NCI-H748 treated with DMSO at 0.1 percent for 48 hours (cell line): ENCODE measurements around the gene ARHGAP21.
"Not testable (repeated sequence)": the region's sequence is repeated elsewhere in the genome, so short reads cannot be mapped to it uniquely, and the experiment has no call there.

ENCODE experiments used
- DNase-seq: peaks from one replicate; lab custom pipeline; 2025; lab: John Stamatoyannopoulos, UW

Gene ARHGAP21

DNA sequence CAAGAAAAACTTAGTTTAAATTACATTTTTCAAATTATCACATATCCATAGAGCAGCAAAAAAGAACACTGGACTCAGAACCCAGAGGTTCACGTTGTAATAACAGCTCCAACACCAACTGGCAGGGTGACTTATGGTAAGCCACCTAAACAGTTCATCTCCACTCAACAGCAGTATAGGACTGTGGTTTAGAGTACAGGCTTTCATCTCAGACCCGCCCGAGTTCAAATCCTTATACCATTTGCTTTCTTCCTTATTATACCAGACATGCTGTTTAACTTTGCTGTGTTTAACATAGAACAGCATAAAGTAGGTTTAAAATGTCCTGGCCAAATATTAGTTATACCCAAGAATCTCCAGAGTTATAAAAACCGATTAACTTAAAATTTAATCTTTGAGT lies 97.9 kb downstream of the ARHGAP21 start:
- no peak for DNase-seq

DNA sequence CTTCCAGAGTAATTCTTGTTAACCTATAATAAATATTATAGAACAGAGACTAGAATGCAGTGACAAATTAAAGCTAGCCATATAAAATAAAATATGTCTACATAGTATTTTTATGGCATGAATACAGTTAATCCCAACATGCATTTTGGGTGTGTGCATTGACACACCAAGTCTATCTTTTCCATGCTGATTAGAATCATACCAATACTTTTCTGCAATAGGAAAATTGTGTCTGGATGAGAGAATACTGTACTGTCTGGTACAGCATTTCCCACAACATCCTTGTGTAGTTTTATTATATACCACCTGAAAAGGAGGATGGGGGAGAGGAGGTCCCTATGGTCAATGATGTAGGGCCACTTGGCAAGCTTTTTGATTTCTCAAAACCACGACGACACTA lies 100.3 kb downstream of the ARHGAP21 start:
- DNase-seq, result no peak

DNA sequence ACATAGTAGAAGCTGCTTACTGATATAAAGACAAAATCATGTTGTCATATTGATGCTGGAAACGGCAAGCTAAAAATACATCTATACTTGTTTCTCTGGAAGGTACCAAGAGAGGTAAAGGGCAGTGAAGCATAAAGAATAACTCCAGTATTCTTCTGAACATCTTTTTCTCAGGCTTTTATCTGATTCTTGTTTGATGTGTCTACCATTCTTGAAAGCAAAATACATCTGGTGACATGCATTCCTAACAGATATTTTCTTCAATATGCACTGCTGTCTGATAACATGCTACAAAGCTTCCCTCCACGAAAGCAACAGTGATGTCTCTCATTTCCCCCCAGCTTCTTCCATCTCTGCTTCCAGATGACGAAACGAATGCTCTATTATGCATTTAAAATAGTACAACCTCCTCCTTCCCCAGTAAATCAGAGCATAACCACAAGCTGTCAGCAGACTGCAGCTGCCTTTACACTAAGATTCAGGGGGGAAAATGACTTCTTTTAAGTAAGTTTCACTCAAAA lies 100.8 kb downstream of the ARHGAP21 start:
- DNase-seq, result no peak

DNA sequence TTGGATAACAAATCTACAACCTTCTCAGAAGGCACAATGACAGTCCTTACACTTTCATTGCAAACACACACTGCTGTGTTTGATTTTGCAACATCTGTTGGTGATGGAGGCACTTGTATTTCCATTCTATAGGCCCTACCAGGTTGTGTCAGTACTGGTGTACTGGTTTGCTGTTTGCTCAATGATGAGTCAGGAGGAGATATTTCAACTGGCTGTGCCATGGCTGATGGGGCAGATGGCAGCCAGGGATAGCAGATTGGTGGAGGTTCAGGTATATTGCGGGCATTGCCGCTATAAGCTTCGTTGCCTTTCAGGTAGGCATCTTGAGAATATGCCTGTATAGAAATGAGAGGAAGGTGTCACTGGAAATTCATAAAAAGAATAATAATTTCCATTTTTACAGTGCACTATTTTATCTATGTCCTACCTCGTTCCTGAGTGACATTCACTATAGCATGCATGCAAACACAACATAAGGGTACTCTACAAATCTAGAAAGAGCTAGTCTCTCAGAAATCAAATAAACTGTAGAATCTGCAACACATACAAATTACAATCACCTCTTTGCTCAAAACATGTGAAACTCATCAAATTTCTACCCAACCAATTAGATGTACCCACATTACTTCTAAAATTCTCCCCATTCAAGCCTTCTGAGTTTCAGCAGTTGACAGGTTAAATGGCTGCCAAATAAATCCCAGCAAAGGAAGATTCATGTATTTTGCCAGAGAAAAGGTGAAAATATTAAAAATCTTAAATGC lies 102.5 kb downstream of the ARHGAP21 start:
- not testable (repeated sequence) for DNase-seq

DNA sequence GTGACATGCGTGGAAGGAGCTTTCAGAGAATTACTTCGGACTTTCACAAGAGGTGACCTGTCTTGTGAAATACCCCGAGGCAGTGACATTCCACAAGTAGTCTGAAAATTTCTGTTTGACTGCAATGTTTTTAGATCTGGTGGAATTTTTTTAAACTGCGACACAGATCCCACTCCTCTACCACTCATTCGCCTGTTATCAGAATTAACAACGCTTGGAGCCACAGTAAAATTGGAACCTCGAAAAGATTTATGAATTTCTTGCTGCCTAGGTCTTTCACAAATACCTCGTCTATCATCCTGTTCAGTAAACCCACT lies 103.7 kb downstream of the ARHGAP21 start:
- DNase-seq, result not testable (repeated sequence)

DNA sequence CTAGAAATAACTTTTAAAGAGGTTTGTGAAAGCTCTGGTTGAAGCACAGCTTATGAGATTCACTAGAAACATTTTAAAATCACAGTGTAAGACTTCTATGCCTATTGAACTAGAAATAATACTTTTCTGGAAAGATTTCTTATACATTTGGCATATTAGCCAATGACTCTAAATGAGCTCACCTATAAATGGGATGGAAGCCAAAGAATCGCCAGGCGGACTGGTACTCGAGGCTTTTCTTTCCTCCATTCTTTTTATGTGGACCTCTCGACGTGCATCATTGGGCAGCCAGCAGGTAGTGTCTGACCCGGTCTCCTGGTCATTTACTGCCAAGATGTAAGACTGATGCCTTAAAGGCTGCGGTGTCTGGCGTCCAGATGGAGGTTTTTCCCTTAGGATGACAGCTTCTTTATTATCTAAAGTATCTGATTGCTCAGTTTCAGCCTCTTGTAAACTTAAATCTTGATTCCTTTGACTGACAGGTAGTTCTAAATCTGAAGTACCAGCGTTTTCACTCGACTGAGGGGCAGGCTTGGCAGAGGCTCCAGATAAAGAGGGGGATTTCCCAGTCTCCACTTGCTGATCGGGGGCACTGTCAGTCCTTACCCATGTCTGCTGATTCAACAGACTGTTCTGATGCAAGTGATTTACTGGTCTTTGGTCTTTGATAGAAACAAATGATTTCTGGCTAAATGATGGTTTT lies 104.2 kb downstream of the ARHGAP21 start:
- DNase-seq, result not testable (repeated sequence)

DNA sequence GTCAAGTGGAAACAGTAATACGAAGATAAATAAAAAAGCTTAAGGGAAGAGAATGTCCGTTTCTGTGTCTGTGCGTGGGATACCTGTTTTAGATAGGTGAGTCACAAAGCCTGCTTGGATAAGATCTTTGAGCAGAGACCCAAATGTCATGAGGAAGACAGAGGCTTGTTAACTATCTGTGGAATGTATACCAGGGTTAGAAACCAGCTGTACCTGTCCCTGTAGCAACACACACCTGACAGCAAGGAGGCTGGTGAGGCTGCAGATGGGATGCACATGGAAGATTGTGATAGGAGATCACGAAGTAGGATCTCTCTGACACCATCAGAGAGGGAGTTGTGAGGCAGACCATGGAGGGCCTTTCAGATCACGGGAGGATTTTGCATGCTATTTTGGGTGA lies 105.3 kb downstream of the ARHGAP21 start:
- no peak for DNase-seq

DNA sequence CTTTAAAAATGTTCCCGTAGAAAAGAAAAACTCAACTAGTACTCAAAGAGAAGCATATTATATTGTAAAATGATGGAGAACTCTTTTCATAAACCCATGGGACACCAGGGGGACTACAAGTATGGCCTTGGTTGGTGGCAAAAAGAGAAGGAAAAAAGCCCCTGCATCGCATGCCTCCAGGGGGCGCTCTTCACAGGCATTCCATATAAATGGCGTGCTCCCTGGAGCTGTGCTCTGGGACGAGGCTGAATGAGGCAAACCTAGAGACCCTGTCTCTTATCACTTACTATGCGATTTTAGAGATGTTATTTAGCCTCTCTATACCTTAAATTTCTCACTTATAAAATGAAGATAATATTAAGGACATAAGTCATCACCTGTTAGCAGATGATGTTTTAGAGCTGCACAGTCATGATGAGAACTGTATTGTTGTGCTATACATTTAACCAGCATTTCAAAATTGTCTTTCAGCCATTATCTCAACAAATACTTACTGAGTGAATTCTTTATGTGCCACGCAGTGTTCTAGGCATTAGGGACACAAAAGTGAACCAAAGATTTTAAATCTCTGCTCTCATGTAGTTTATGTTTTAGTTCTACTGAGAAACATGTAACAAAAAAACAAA lies 105.8 kb downstream of the ARHGAP21 start:
- no peak for DNase-seq

DNA sequence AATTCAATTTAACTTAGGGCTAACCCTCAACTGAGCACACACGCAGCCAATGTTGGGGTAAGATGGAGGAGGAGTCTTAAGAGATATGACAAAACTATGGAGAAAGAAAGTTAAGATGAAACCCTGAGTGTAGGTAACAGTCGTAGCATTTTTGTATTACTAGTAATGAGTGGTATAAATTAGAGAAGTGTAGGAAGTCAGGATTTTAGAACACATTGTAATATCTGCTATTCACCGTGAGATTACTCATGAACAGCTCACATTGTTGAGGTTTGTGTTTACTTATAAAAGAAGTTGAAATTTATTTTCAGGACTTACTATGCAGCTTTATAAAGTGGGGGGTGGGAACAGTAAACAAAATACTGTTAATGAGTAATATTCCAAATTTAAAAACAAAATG lies 107.2 kb downstream of the ARHGAP21 start:
- no peak for DNase-seq

DNA sequence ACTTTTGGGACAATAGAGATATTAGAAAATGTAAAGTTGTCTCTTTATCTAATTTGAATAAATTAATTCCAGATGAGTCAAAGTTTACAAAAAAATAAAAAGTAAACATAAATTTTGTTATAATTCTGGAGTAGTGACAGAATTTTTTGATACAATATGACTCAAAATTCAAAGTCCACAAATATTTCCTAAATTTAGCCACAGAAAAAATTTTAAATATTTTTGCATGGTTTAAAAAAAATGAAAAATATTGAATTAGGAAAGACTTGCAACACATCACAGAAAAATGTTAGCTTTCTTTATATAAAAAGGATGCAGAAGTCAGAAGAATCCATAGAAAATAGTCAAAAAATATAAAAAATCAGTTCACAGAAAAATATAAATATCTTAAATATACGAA lies 117.7 kb downstream of the ARHGAP21 start:
- DNase-seq, result no peak

DNA sequence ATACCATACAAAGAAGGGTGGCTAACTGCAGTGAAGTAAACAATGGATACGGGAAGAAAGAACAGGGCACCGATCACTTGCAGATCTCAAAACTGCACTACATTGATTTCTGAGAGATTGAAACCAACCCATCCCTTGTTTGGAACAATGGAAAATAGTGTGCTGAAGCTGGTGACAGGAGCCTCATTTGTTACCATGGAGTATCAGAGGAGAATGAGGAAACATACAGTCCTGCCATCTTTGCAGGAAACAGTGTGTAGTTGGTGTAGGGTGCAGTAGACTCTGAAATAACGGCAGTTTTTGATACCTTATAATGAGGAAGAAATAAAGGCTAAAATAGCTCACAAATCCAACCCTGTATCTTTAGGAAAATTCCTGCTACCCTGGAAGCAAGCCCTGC lies 118.5 kb downstream of the ARHGAP21 start:
- no peak for DNase-seq

DNA sequence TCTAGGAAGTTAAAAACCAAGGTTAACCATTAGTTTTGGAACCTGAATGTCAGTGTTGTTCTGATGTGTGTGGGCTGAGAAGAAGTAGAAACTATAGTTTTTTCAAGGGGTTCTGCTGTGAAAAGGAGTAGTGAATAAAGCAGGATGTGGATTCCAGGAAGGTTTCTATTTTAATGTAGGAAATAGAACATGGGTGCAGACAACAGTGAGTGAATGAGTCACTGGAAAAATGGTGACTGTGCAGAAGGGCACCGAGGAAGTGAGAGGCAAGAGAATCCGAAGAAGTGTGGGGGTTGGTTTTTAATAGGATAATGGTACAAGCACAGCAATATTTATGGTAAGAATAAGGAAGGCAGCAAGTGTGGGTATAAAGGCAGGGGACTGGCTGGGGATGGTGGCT lies 120.4 kb downstream of the ARHGAP21 start:
- DNase-seq, result no peak

DNA sequence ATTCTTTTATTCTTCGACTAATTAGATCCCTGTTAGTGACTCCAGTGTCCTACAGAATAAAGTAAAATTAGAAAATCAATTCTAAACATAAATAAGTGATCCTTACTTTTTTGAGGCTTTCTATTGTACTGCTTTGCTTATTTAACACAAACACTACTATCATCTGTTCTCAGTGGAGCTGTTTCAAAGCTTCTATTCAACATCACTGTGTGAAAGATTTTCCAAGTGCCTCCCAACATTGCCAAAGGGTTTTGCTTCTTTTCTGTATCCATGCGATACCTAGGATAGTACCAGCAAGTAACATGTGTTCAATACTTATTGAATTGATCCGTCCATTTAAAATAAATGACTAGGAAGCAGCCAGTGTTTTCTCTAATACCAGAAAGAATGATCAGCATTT lies 125.7 kb downstream of the ARHGAP21 start:
- no peak for DNase-seq

DNA sequence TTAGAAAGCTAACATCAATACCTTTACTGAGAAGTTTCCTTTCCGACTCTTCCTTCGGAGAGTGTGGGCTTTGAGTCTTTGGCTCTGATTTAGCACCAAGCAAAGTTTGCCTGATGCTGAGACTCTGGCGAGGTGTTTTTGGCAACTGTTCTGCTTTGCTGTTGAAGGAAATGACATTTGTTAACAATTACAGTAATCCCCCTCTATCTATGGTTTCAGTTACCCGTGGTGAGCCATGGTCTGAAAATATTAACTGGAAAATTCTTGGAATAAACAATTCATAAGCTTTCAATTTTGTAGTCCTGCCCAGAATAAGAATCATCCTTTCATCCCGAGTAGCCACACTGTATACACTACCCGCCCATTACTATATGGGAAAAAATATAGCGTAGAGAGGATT lies 126.3 kb downstream of the ARHGAP21 start:
- no peak for DNase-seq

DNA sequence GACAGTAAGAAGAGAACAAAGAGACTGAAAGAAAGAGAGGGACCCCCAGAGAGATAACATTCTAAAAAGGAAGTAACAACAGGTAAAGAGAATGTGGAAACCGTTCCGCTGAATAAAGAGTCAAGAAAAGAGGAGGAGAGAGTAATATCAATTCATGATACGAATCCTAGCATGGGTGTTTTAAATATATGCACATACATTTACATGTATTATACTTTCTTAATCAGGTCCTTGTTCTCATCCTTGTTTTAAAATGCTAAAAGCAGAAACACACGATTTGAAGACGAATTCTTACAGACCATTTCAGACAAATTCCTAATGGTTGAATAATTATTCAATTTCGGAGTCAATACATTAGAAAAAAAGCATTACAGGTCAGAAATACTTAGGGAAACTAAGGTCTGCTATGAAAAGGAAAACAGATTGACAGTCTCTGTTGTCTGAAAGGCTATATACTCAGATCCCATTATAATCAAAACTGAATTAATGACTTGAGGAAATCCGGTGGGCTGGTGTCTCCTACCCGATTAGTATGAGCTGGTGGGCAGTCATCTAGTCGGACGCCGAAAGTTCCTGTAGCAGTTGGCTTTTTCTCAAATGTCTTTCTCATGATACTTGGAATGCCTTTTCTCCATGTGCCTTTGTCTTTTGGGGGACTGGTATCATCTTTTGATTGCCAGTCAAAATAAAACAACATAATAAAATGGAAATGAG lies 127.3 kb downstream of the ARHGAP21 start:
- DNase-seq, result no peak

DNA sequence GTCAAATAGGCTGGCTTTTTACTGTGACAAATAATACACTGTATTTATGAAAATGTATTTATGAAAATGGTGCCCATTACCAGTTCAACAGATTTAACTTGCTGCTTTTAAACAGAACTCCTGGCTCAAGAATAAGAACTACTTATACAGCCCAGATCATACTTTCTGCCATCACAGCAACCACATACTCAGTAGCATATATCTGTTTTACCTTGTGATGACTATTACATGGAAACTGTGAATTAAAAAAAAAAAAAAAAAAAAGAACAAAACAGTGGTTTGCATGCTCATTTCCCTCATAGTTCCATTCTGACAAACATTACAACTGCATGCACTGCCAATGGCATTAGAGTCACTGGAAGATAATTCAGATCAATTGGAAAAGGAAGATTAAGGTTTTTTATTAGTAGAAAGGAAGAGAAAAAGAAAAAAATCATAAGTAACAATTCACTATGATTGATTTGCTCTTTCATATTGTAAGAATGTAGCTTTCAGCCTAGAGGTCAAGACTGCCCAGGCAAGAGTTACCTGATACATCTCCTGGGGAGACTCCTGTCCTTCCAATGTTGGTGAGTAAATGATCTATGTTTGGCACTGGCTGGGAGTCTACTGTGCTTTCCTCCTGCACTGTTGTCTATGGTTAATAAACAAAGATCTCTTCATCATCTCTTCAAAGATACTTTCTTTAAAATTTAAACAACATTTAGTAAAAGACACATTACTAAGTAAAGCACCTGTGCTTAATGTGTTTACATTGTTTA lies 132.8 kb downstream of the ARHGAP21 start:
- DNase-seq, result no peak

DNA sequence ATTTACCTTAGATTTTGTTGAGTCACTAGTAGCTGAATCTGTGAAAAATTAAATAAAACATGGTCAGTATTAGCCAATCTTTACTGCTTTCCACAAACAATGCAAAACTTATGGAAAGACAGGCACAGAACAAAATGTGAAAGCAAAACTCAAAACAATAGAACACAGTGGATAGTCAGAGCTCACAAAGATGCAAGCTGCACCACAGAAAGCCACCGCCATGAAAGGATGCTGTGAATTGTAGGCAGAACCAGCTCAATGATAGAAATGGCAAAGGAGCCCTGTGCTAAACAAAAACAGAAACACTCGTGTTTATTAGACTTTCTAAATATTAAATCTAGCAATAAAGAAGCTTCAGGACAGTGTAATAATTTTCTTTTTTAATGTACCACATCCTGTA lies 134.4 kb downstream of the ARHGAP21 start:
- no peak for DNase-seq

DNA sequence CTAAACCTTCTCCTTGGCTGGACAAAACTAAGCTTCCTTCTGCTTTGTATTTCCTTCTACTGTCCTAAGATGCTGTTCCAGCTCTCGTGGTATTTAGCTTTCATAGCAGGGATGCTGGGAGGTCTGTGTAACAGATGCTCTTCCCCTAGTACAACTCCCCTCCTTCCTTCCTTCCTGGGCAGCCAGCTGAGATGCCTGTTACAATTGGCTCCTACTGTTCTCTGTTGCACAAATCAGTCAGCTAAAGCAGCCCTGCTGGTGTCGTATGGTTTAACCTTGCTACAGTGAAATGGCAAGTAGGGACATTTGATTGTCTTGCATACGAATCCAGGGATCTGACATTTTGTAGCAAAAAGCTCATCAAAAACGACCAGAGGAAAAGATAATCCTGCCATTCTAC lies 143.8 kb downstream of the ARHGAP21 start:
- no peak for DNase-seq

DNA sequence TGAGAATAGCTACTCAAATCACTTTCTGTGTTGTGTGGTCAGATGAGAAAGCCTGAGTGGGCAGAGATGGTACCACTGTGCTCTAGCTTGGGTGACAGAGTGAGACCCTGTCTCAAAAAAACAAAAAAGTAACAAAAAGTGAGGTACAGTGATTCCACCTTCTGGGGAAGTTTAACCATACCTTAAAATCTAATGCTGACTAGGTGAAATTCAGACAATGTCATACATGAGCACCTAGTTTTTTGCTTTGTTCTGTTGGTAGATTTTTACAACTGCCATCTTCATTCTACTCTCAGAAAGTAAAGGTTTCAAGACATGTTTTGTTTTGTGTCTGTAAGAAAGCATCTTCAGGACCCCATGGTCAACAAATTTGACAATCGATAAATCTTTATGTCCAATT lies 144.2 kb downstream of the ARHGAP21 start:
- DNase-seq, result no peak

DNA sequence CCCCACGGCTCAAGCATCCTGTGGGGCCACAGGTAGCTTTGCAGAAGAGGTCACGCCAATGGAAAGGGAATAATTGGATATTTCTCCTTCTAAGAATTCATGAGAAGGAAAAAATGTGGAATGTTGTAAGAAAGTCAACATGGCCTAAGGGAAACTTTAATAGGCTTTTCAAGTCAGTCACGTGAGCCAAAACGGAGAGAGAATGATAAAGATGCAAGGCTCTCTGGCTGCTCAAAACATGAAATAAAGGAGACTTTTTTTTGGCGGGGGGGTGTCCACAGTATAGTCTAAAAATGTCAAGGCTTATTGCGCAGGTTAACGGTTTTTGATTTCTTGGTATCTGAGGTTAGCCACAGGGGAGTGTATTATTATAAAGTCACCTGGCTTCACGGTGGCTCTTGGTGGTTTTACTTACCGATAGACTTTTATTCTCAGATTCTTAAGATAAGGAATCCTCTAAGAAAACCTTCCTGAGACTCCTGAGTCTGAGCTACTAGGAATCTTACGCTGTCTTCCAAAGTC lies 148.1 kb downstream of the ARHGAP21 start:
- DNase-seq, result no peak

DNA sequence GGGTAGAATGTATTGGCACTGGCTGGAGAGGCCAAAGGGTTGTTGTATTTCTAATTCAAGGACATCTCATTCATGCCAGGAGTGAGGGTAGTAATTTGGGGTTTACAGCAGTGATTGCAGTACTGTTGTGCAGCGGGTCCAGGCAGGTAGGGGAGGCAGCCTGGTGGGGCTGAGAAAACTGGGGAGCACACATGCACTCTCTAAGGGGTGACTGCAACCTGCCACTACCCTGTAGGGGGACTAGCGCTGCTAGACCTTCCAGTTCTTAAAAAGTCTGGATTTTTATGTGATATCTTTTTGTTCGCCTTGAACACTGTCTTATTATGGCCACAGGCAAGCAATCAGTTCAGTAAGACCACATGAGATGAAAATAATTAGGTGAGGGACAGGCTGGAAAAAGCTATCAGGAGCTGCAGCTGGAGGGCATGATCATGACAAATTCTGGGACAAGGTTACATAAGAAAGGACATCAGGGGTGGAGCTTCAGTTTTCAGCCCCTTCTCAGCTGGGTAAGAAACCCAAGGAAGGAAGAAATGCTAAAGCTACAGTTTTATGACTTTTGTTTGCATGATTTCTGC lies 149.0 kb downstream of the ARHGAP21 start:
- no peak for DNase-seq
